SK-N-SH treated with all-trans-retinoic acid at 6 μM for 48 hours (cell line): ENCODE data around the gene CCBE1.

Source experiments
- ARNTL ChIP-seq: fragments of 450-650 bp; formaldehyde crosslinking; IDR thresholded peaks from 2 replicates; pipeline ENCODE4 v1.5.0; 2020; ENCODE audit warnings: low read depth, mild to moderate bottlenecking, moderate library complexity, borderline replicate concordance
- BACH2 ChIP-seq: fragments of 250-450 bp; sonication (Bioruptor Pico); IDR thresholded peaks from 2 replicates; pipeline ENCODE4 v1.9.0; 2021; ENCODE audit warnings: mild to moderate bottlenecking, borderline replicate concordance
- CREB5 ChIP-seq: fragments of 250-450 bp; sonication (Bioruptor Pico); IDR thresholded peaks from 2 replicates; pipeline ENCODE4 v1.5.1; 2020; ENCODE audit warnings: low read depth, mild to moderate bottlenecking, moderate library complexity
- ESRRG ChIP-seq: fragments of 250-450 bp; sonication (Bioruptor Pico); IDR thresholded peaks from 2 replicates; pipeline ENCODE4 v1.6.1; 2021; ENCODE audit warnings: mild to moderate bottlenecking
- OSR1 ChIP-seq: fragments of 250-450 bp; sonication (Bioruptor Pico); IDR thresholded peaks from 2 replicates; pipeline ENCODE4 v1.8.0; 2022; ENCODE audit warnings: moderate library complexity, mild to moderate bottlenecking, inconsistent platforms
- ZFP3 ChIP-seq: fragments of 250-450 bp; sonication (Bioruptor Pico); IDR thresholded peaks from 2 replicates; pipeline ENCODE4 v1.5.0; 2020; ENCODE audit warnings: mild to moderate bottlenecking, moderate library complexity
- ZFP30 ChIP-seq: fragments of 450-650 bp; formaldehyde crosslinking; IDR thresholded peaks from 2 replicates; pipeline ENCODE4 v1.5.0; 2022; ENCODE audit warnings: mild to moderate bottlenecking, moderate library complexity
- ZNF565 ChIP-seq: fragments of 450-650 bp; formaldehyde crosslinking; conservative IDR thresholded peaks from 2 replicates; pipeline ENCODE4 v1.5.0; 2020; ENCODE audit warnings: low read depth, mild to moderate bottlenecking, moderate library complexity
- ZNF70 ChIP-seq: fragments of 450-650 bp; formaldehyde crosslinking; IDR thresholded peaks from 2 replicates; pipeline ENCODE4 v1.5.0; 2020; ENCODE audit warnings: mild to moderate bottlenecking, moderate library complexity
- ZNF8 ChIP-seq: fragments of 450-650 bp; formaldehyde crosslinking; IDR thresholded peaks from 2 replicates; pipeline ENCODE4 v1.5.0; 2020; ENCODE audit warnings: mild to moderate bottlenecking, moderate library complexity
- TF ChIP-seq, protein P1 (sequence below): fragments of 250-450 bp; sonication (Bioruptor Pico); IDR thresholded peaks from 2 replicates; pipeline ENCODE4 v1.8.0; 2021; ENCODE audit warnings: low read depth, mild to moderate bottlenecking, moderate library complexity, borderline replicate concordance

DNA sequence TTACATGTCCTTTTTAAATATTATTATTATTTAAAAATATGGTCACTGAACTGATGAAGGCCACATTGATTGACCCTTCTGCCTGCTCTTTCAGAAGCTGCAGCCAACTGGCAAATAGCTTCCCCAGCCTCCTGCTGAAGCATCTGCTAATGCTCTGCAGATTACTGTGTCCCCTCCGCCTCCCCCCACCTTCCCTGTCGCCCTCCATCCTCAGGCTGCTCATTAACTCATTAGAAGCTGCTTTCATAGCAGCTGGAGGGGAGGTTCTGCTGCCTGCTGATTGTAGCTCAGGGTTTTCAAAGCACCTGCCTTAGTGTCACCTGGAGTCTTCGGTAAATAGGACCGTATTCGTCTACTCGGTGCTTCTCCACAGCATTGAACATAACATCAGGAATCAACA lies 313.4 kb downstream of the CCBE1 start:
- no peak for TF ChIP-seq BACH2 (CRISPR knock-in tag)
- no peak for TF ChIP-seq CREB5
- TF ChIP-seq ZFP3 (CRISPR knock-in tag): no peak
- TF ChIP-seq, protein P1, sequence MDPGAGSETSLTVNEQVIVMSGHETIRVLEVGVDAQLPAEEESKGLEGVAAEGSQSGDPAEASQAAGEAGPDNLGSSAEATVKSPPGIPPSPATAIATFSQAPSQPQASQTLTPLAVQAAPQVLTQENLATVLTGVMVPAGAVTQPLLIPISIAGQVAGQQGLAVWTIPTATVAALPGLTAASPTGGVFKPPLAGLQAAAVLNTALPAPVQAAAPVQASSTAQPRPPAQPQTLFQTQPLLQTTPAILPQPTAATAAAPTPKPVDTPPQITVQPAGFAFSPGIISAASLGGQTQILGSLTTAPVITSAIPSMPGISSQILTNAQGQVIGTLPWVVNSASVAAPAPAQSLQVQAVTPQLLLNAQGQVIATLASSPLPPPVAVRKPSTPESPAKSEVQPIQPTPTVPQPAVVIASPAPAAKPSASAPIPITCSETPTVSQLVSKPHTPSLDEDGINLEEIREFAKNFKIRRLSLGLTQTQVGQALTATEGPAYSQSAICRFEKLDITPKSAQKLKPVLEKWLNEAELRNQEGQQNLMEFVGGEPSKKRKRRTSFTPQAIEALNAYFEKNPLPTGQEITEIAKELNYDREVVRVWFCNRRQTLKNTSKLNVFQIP (CRISPR knock-in tag): no peak
- TF ChIP-seq ZFP30 (CRISPR knock-in tag): no peak
- no peak for TF ChIP-seq OSR1
- TF ChIP-seq ZNF70: no peak
- no peak for TF ChIP-seq ESRRG (CRISPR knock-in tag)
- TF ChIP-seq ARNTL (CRISPR knock-in tag): no peak
- no peak for TF ChIP-seq ZNF565
- no peak for TF ChIP-seq ZNF8 (CRISPR knock-in tag)
